Stimulated activated CD8-positive, alpha-beta memory T cell treated with anti-CD3 and anti-CD28 coated beads, Interleukin-12 subunit alpha, Interleukin-12 subunit beta, amount 100 ng/mL, for 24 hours (primary cell): ENCODE results near the gene FOXP1.

ENCODE experiments used
- DNase-seq: peaks from one replicate; pipeline ENCODE4 v3.0.0-alpha.2; 2020; ENCODE audit errors: extremely low read depth

Gene FOXP1

GRCh38 chr3:70914862-70915261 is 668.7 kb downstream of the FOXP1 start:
- no peak for DNase-seq

GRCh38 chr3:70911719-70912118 is 671.8 kb downstream of the FOXP1 start:
- DNase-seq, result no peak

DNA sequence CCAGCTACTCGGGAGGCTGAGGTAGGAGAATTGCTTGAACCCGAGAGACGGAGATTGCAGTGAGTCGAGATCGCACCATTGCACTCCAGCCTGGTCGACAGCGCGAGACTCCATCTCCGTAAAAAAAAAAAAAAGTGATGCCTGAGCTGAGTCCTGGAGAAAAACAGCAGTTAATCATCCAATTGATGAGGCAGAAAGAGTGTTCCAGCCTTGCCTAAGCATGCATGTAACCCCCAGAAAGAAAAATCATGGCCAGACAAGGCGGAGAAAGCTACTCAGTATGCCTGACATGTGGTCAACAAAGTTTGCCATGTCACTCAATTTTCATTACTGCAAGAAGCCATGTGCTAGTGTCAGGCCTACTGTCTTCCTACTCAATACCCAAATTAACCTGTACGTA is 678.0 kb downstream of the FOXP1 start:
- DNase-seq, result no peak
